Stimulated activated CD8-positive, alpha-beta memory T cell treated with anti-CD3 and anti-CD28 coated beads, Interleukin-15, amount 100 ng/mL, for 4 hours (primary cell): ENCODE measurements around the gene GFAP.

ENCODE experiments used
- DNase-seq, 2 donors: peaks; one replicate each; pipeline ENCODE4 v3.0.0-alpha.2; 2020; ENCODE audit warnings: low read depth in 2 of 2

GFAP gene

GRCh38 chr17:44862278-44862914 lies 52.9 kb downstream of the GFAP start:
- no peak for DNase-seq

GRCh38 chr17:44859701-44860100 lies 55.6 kb downstream of the GFAP start:
- DNase-seq, result no peak

GRCh38 chr17:44854192-44854591 lies 61.1 kb downstream of the GFAP start:
- DNase-seq, result no peak
